NCI-H2107 treated with DMSO at 0.1 percent for 48 hours (cell line): Measurements from ENCODE around the gene SLC6A2.
"Not testable (repeated sequence)": the region's sequence is repeated elsewhere in the genome, so short reads cannot be mapped to it uniquely, and the experiment has no call there.

Experiments
- DNase-seq: peaks from one replicate; lab custom pipeline; 2025; ENCODE audit not compliant: unreplicated experiment; lab: John Stamatoyannopoulos, UW

Gene SLC6A2

GRCh38 chr16:55655897-55656681, at the start of gene SLC6A2:
SLC6A2 (plus strand) TSS chr16:55655988; CDS start chr16:55656695, 707 bp downstream.
- no peak for DNase-seq

- DNase-seq: no peak
Observed at GRCh38 chr16:55613613-55614335, 42.0 kb upstream of the SLC6A2 start.

GRCh38 chr16:55615071-55615470, 40.7 kb upstream of the SLC6A2 start:
- DNase-seq: no peak

GRCh38 chr16:55615670-55616069, 40.1 kb upstream of the SLC6A2 start:
- not testable (repeated sequence) for DNase-seq

GRCh38 chr16:55621771-55622170, 34.0 kb upstream of the SLC6A2 start:
- DNase-seq: no peak

GRCh38 chr16:55622272-55622671, 33.5 kb upstream of the SLC6A2 start:
- no peak for DNase-seq

GRCh38 chr16:55622930-55623561, 32.7 kb upstream of the SLC6A2 start:
- no peak for DNase-seq

- DNase-seq: no peak
Observed at GRCh38 chr16:55623640-55624039, 32.1 kb upstream of the SLC6A2 start.

- no peak for DNase-seq
Observed at GRCh38 chr16:55624696-55625095, 31.1 kb upstream of the SLC6A2 start.

GRCh38 chr16:55625843-55626242, 29.9 kb upstream of the SLC6A2 start:
- DNase-seq: no peak

GRCh38 chr16:55628306-55628968, 27.4 kb upstream of the SLC6A2 start:
- DNase-seq: no peak

GRCh38 chr16:55630774-55631173, 25.0 kb upstream of the SLC6A2 start:
- no peak for DNase-seq

- no peak for DNase-seq
Observed at GRCh38 chr16:55632259-55632658, 23.5 kb upstream of the SLC6A2 start.

- DNase-seq: no peak
Observed at GRCh38 chr16:55634193-55634592, 21.6 kb upstream of the SLC6A2 start.

- no peak for DNase-seq
Observed at GRCh38 chr16:55638256-55638655, 17.5 kb upstream of the SLC6A2 start.

GRCh38 chr16:55640701-55641327, 15.0 kb upstream of the SLC6A2 start:
- no peak for DNase-seq

GRCh38 chr16:55641430-55642056, 14.2 kb upstream of the SLC6A2 start:
- DNase-seq: no peak

GRCh38 chr16:55642611-55643010, 13.2 kb upstream of the SLC6A2 start:
- no peak for DNase-seq

- no peak for DNase-seq
Observed at GRCh38 chr16:55643161-55643970, 12.4 kb upstream of the SLC6A2 start.

- DNase-seq: no peak
Observed at GRCh38 chr16:55645986-55646385, 9.8 kb upstream of the SLC6A2 start.
